Measurements from ENCODE around the gene LAMB2. TPM values are rescaled to one million over a fixed set of nuclear protein-coding genes. Genes with fewer than 3 reads are reported as not detected.
A peak's percentile ranks its signal among the peaks of the same experiment; 100 is the strongest.

The LAMB2 gene
- total RNA-seq, 4 donors from 2014 or later: 578 to 980 (median 645) TPM

DNA sequence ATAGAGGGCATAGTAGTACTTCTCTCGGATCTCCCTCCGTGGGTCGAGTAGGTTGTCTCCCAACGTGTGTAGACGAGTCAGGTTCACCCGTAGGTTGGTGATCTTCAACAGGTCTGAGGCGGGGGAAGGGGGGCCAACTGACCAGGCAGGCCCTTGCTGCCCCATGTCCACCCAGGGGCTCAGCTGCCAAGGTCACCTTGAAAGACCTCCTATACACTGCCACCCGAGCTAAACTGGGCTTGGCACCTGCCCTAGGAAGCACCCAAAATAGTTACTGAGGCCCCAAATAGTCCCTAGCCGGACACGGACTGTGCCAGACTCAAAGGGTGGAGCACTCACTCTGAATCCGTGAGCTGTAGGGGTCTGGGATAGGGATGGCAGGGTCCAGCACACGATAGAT, 1.8 kb downstream of the LAMB2 start:
- Histone ChIP-seq H3K4me1 (peaks cover 0 to 51% (median 27%) of the 10 kb centered on the region in 3 donors), H3K36me3 (peaks cover 0 to 55% of the 10 kb centered on the region in 2 donors), H3K9me3 (no peaks in the 10 kb centered on the region), H3K27ac (peak overlapping the region in 3 of 4 donors; percentile 90 to 95 (median 91)), H3K4me3 (peak overlapping the region in 1 of 2 donors; percentile 78), H3K27me3 (no peaks in the 10 kb centered on the region)
- TF ChIP-seq POLR2A (IDR thresholded peaks at IDR 0.05) (no peak), EP300 (IDR thresholded peaks at IDR 0.05) (no peak), POLR2AphosphoS5 (IDR thresholded peaks at IDR 0.05) (no peak)
- TF ChIP-seq, protein P1, sequence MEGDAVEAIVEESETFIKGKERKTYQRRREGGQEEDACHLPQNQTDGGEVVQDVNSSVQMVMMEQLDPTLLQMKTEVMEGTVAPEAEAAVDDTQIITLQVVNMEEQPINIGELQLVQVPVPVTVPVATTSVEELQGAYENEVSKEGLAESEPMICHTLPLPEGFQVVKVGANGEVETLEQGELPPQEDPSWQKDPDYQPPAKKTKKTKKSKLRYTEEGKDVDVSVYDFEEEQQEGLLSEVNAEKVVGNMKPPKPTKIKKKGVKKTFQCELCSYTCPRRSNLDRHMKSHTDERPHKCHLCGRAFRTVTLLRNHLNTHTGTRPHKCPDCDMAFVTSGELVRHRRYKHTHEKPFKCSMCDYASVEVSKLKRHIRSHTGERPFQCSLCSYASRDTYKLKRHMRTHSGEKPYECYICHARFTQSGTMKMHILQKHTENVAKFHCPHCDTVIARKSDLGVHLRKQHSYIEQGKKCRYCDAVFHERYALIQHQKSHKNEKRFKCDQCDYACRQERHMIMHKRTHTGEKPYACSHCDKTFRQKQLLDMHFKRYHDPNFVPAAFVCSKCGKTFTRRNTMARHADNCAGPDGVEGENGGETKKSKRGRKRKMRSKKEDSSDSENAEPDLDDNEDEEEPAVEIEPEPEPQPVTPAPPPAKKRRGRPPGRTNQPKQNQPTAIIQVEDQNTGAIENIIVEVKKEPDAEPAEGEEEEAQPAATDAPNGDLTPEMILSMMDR (IDR thresholded peaks at IDR 0.05): no peak
- 73% methylated on average over 3 of the region's 12 CpGs; no CpG with 5 or more reads in 1 of the 2 donors for WGBS, 2 donors (ENCODE audit: low coverage in 1 of 2)
- ATAC-seq: no peak

DNA sequence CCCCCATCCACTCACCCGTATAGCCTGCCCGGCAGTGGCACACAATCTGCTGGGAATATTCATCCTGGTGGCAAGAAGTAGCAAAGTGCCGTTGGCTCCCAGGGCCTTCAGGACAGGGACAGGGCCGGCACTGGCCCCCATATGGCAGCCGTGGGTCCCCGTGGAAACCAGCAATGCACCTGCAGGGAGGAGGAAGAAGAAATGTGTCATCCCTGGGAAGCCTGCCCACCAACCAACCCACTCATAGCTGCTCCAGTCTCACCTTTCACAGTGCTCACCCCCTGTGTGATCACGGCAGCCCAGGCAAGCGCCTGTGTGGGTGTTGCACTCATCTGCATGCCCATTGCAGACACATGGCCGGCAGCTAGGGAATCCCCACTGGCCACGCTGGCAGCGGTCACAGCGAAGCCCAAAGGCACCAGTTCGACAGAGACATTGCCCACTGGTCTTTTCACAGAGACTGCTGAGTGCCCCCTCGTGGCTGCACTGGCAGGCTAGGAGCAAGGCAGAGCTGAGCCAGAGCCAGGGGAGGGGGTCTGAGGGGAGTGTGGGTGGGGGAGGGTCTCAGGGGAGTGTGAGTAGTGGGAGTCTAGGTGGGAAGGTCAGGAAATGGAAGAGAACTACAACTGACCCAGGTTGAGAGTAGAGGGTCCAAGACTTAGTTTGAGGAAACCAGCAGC, 7.7 kb downstream of the LAMB2 start:
- Histone ChIP-seq H3K9me3 (no peaks in the 10 kb centered on the region), H3K36me3 (peaks cover 0 to 92% of the 10 kb centered on the region in 2 donors)

DNA sequence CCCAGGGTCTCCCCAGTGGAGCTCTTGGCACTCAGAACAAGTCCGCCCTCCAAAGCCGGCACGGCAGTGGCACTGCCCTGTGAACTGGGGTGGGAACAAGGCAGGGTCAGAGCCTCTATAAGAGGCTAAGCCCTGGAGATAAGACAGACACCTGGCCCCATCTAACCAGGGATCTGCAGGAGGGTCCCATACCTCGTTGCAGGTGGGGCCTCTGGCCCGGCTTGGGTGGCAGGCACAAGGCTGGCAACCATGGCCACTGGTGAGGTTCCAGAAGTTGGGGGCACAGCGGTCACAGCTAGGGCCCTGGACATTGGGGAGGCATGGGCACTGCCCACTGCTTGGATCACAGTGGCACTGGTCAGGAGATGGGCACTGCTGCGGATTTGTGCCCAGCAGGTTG, 8.6 kb downstream of the LAMB2 start:
- no peak for TF ChIP-seq POLR2AphosphoS5 (IDR thresholded peaks at IDR 0.05)
- TF ChIP-seq, protein P1 (IDR thresholded peaks at IDR 0.05): no peak
- TF ChIP-seq EP300 (IDR thresholded peaks at IDR 0.05): no peak
- TF ChIP-seq POLR2A (IDR thresholded peaks at IDR 0.05): no peak
- peaks cover 0 to 25% (median 9%) of the 10 kb centered on the region in 3 donors for H3K4me1 ChIP-seq
- ATAC-seq: no peak
- H3K9me3 ChIP-seq: no peaks in the 10 kb centered on the region
- no peak overlapping the region for H3K4me3 ChIP-seq
- no peak overlapping the region for H3K27ac ChIP-seq
- 100% methylated on average over 2 of the region's 7 CpGs; no CpG with 5 or more reads in 1 of the 2 donors for WGBS, 2 donors (ENCODE audit: low coverage in 1 of 2)
- H3K36me3 ChIP-seq: peaks cover 0 to 83% of the 10 kb centered on the region in 2 donors
- H3K27me3 ChIP-seq: no peaks in the 10 kb centered on the region

More for the DNA sequence above, 7.7 kb downstream of the LAMB2 start:
- no peak for ATAC-seq
- WGBS, 2 donors (ENCODE audit: low coverage in 1 of 2): 100% methylated on average over 2 of the region's 14 CpGs; no CpG with 5 or more reads in 1 of the 2 donors
- Histone ChIP-seq H3K4me1 (peaks cover 0 to 25% (median 5%) of the 10 kb centered on the region in 3 donors), H3K27me3 (no peaks in the 10 kb centered on the region), H3K27ac (peak overlapping the region in 1 of 4 donors; percentile 5), H3K4me3 (no peak overlapping the region)
- TF ChIP-seq POLR2A (IDR thresholded peaks at IDR 0.05) (no peak), POLR2AphosphoS5 (IDR thresholded peaks at IDR 0.05) (no peak), EP300 (IDR thresholded peaks at IDR 0.05) (no peak)
- TF ChIP-seq, protein P1 (IDR thresholded peaks at IDR 0.05): no peak

DNA sequence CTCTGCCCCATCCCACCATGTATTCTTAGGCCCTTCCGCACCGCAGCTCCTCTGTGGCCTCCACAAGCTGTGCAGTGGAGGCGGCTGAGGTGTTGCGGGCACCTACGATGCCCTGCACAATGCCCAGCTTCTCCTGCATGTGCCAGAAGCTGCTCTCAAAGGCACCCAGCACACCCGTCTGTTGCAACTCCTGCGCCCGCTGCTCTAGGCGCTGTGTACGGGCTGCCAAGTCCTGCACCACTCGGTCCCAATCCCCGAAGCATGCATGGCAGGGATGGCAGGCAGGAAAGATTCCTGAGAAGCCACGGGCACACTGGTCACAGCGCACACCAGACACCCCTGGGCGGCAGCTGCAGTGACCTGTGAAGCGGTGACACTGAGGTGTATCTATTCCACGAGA, 9.2 kb downstream of the LAMB2 start:
- Histone ChIP-seq H3K27me3 (no peaks in the 10 kb centered on the region), H3K4me1 (peaks cover 0 to 25% (median 13%) of the 10 kb centered on the region in 3 donors), H3K9me3 (no peaks in the 10 kb centered on the region), H3K27ac (no peak overlapping the region), H3K36me3 (peaks cover 0 to 83% of the 10 kb centered on the region in 2 donors), H3K4me3 (no peak overlapping the region)
- no peak for TF ChIP-seq POLR2AphosphoS5 (IDR thresholded peaks at IDR 0.05)
- TF ChIP-seq EP300 (IDR thresholded peaks at IDR 0.05): no peak
- TF ChIP-seq, protein P1 (IDR thresholded peaks at IDR 0.05): no peak
- TF ChIP-seq POLR2A (IDR thresholded peaks at IDR 0.05): no peak
- ATAC-seq: no peak
- WGBS, 2 donors (ENCODE audit: low coverage in 1 of 2): 80% methylated on average over 1 of the region's 17 CpGs; no CpG with 5 or more reads in 1 of the 2 donors
